Caco-2 (cell line): ENCODE results near the gene SMIM10. TPM values are rescaled to one million over a fixed set of nuclear protein-coding genes. Genes with fewer than 3 reads are reported as not detected.
"Not testable (repeated sequence)": the region's sequence is repeated elsewhere in the genome, so short reads cannot be mapped to it uniquely, and the experiment has no call there.

Experiments
- BruUV-seq: library from RNA; stranded (reverse); fragments of 400-500 nt; replicated peaks from 2 replicates; lab custom pipeline; 2021; lab: Mats Ljungman, UMichigan
- CTCF ChIA-PET: fragments of 300-600 bp; sonication (Branson Sonifier 250); formaldehyde crosslinking; loops from one replicate; lab custom pipeline; 2022; ENCODE audit warnings: antibody characterized with exemption; lab: Charles Lee
- POLR2A ChIA-PET: fragments of 300-600 bp; sonication (Branson Sonifier 250); formaldehyde crosslinking; loops from one replicate; lab custom pipeline; 2022; ENCODE audit warnings: antibody characterized with exemption; lab: Charles Lee
- DNase-seq, 2 experiments: peaks; one replicate each; pipeline versions ENCODE4 v3.0.0 to v3.0.0-alpha.2; 2020 to 2022
- H3K27me3 ChIP-seq: replicated peaks from 2 replicates; pipeline ENCODE4 v1.6.0; 2011; ENCODE audit warnings: low read length; ENCODE audit not compliant: control insufficient read depth, insufficient read depth
- H3K36me3 ChIP-seq: 2 replicates; pipeline ENCODE4 v1.5.1; 2011; ENCODE audit warnings: low read length; ENCODE audit not compliant: control insufficient read depth, insufficient read depth
- H3K4me1 ChIP-seq: fragments of 250-450 bp; sonication (Bioruptor Pico); 2 replicates; pipeline ENCODE4 v1.5.1; 2020; ENCODE audit warnings: mild to moderate bottlenecking
- H3K4me3 ChIP-seq: 2 replicates; pipeline ENCODE4 v1.5.1; 2011; ENCODE audit warnings: low read depth, mild to moderate bottlenecking, control low read depth, low read length
- H3K9me3 ChIP-seq: fragments of 250-450 bp; sonication (Bioruptor Pico); 2 replicates; pipeline ENCODE4 v1.5.1; 2020; ENCODE audit warnings: mild to moderate bottlenecking, moderate library complexity
- H3K27ac Mint-ChIP-seq: one replicate; pipeline ENCODE4 v1.8.0; 2022; ENCODE audit warnings: mixed read lengths; ENCODE audit not compliant: unreplicated experiment
- H3K27me3 Mint-ChIP-seq: one replicate; pipeline ENCODE4 v1.8.0; 2022; ENCODE audit warnings: mixed read lengths; ENCODE audit not compliant: insufficient read depth, unreplicated experiment
- H3K36me3 Mint-ChIP-seq: one replicate; pipeline ENCODE4 v1.8.0; 2022; ENCODE audit warnings: mild to moderate bottlenecking, mixed read lengths; ENCODE audit not compliant: insufficient read depth, unreplicated experiment
- H3K4me1 Mint-ChIP-seq: one replicate; pipeline ENCODE4 v1.8.0; 2022; ENCODE audit warnings: low read depth, mixed read lengths; ENCODE audit not compliant: unreplicated experiment
- H3K4me3 Mint-ChIP-seq: one replicate; pipeline ENCODE4 v1.8.0; 2022; ENCODE audit warnings: mild to moderate bottlenecking, moderate library complexity, mixed read lengths; ENCODE audit not compliant: unreplicated experiment
- H3K9me3 Mint-ChIP-seq: one replicate; pipeline ENCODE4 v1.8.0; 2022; ENCODE audit warnings: mixed read lengths; ENCODE audit not compliant: unreplicated experiment
- CTCF ChIP-seq, 2 experiments: fragments of 200-600 bp in 1 of 2; IDR thresholded peaks; 1 replicate in 1 of 2; 2 replicates in 1 of 2; pipeline versions ENCODE4 v1.5.1 to v1.8.0; 2011 to 2022; ENCODE audit warnings: antibody characterized with exemption in 1 of 2, control low read depth in 1 of 2, inconsistent platforms in 1 of 2, low read depth in 1 of 2, low read length in 1 of 2, mild to moderate bottlenecking in 1 of 2, moderate library complexity in 1 of 2; ENCODE audit not compliant: insufficient read depth in 1 of 2, severe bottlenecking in 1 of 2, unreplicated experiment in 1 of 2
- intact Hi-C: fragments of 100-400 bp; cut with micrococcal nuclease; formaldehyde crosslinking; loops from one replicate; pipeline ENCODE4 v1.10.0; 2022; ENCODE audit not compliant: unreplicated experiment
- total RNA-seq: library from RNA; stranded (reverse); gene quantifications from 2 replicates; pipeline ENCODE4 v1.2.3, GENCODE V29; 2022

The SMIM10 gene
- total RNA-seq, 1 experiment from 2014 or later = 7.9 TPM

DNA sequence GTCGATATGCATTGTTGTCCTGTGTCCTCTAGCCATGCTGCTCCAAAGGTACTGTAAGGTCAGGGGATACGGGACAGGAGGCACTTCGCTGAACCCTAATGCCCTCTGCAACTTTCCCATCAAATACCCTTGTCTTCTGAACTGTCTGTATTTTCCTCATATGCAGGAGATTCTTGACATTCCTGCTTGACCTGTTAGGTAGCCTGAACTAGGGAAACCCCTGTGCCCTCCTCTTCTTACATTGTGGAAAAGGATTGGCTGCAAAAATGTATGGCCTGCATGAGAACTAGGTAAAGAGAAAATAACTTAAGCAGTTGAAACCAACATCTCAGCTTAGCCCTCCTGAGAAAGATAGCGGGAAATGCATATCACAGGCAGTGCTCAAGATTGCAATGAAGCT is 20.1 kb downstream of the SMIM10 start:
- Mint-ChIP-seq H3K4me1 (no peaks in the 10 kb centered on the region), H3K9me3 (no peaks in the 10 kb centered on the region), H3K4me3 (no peak overlapping the region), H3K36me3 (no peaks in the 10 kb centered on the region), H3K27ac (no peak overlapping the region), H3K27me3 (no peaks in the 10 kb centered on the region)
- Histone ChIP-seq H3K4me3 (no peak overlapping the region), H3K27me3 (no peaks in the 10 kb centered on the region), H3K36me3 (no peaks in the 10 kb centered on the region), H3K9me3 (no peaks in the 10 kb centered on the region), H3K4me1 (peaks cover 9% of the 10 kb centered on the region)
- CTCF ChIA-PET = no interaction called here
- POLR2A ChIA-PET = no interaction called here
- intact Hi-C loops = no loop called here
- peak in 1 of 2 experiments; percentile 17 for DNase-seq
- no peak for TF ChIP-seq CTCF (IDR thresholded peaks at IDR 0.05; ENCODE audit: insufficient read depth in 1 of 2, low read depth in 1 of 2, low read length in 1 of 2, severe bottlenecking in 1 of 2, unreplicated experiment in 1 of 2)
- no TSS peak for BruUV-seq

DNA sequence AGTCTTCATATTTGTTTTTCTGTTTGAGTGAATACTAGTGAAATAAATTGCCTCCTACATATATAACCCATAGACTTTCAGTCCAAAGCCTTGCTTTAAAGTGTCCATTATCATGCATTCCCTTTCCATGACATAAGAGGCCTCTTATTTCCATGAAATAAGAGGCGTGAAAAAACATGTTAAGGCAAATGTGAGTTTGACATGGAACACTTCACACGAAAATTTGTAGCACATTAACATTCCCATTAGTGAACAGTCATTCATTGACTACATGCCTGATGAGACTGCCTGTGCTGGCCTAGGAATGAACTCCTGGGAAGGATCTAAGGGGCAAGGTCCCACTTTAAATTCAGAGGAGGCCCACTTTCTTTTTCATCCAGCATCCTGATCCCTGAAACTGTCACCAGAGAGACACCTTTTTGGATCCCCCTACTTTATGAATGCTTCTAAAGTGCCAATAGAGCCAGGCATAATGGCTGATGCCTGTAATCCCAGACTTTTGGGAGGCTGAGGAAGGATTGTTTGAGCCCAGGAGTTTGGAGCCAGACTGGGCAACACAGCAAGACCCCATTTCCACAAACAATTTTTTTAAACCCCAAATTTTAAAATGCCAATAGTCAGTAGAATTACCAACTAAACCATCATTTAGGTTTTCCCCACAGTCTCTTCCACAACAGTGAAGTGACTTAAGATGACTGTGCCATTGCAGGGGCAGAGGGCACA is 24.9 kb downstream of the SMIM10 start:
- H3K27me3 Mint-ChIP-seq = no peaks in the 10 kb centered on the region
- ChIA-PET POLR2A (no interaction called here), CTCF (no interaction called here)
- H3K27ac Mint-ChIP-seq = no peak overlapping the region
- no peak for DNase-seq
- BruUV-seq = no TSS peak
- intact Hi-C loops = no loop called here
- no peak for TF ChIP-seq CTCF (IDR thresholded peaks at IDR 0.05; ENCODE audit: insufficient read depth in 1 of 2, low read depth in 1 of 2, low read length in 1 of 2, severe bottlenecking in 1 of 2, unreplicated experiment in 1 of 2)
- Histone ChIP-seq H3K4me3 (no peak overlapping the region), H3K4me1 (peaks cover under 1% of the 10 kb centered on the region; the same call in 1 of the 2 replicates), H3K9me3 (no peaks in the 10 kb centered on the region), H3K36me3 (no peaks in the 10 kb centered on the region), H3K27me3 (no peaks in the 10 kb centered on the region)
- no peak overlapping the region for H3K4me3 Mint-ChIP-seq
- no peaks in the 10 kb centered on the region for H3K4me1 Mint-ChIP-seq
- H3K36me3 Mint-ChIP-seq = no peaks in the 10 kb centered on the region
- no peaks in the 10 kb centered on the region for H3K9me3 Mint-ChIP-seq

- BruUV-seq = not testable (repeated sequence)
Measured at GRCh38 chrX:135019890-135020289, 29.1 kb downstream of the SMIM10 start.

GRCh38 chrX:135023791-135024190 is 33.0 kb downstream of the SMIM10 start:
- POLR2A ChIA-PET, H3K4me1 Mint-ChIP-seq, CTCF ChIA-PET, intact Hi-C loops, BruUV-seq, H3K9me3 ChIP-seq, H3K9me3 Mint-ChIP-seq, DNase-seq, H3K36me3 ChIP-seq, H3K4me1 ChIP-seq, H3K27me3 Mint-ChIP-seq, H3K4me3 ChIP-seq, H3K27ac Mint-ChIP-seq, H3K27me3 ChIP-seq: not testable (repeated sequence)
- peak overlapping the region; percentile 88 for H3K4me3 Mint-ChIP-seq
- peaks cover 10% of the 10 kb centered on the region for H3K36me3 Mint-ChIP-seq

More at GRCh38 chrX:135019890-135020289, 29.1 kb downstream of the SMIM10 start:
- CTCF ChIA-PET, POLR2A ChIA-PET, H3K36me3 ChIP-seq, H3K27ac Mint-ChIP-seq, H3K9me3 Mint-ChIP-seq, DNase-seq, H3K9me3 ChIP-seq, intact Hi-C loops, H3K4me3 Mint-ChIP-seq, H3K4me3 ChIP-seq, H3K4me1 Mint-ChIP-seq, H3K27me3 ChIP-seq, H3K4me1 ChIP-seq, H3K27me3 Mint-ChIP-seq: not testable (repeated sequence)
- peaks cover 10% of the 10 kb centered on the region for H3K36me3 Mint-ChIP-seq
